Measurements from ENCODE around the gene JARID2.

DNA sequence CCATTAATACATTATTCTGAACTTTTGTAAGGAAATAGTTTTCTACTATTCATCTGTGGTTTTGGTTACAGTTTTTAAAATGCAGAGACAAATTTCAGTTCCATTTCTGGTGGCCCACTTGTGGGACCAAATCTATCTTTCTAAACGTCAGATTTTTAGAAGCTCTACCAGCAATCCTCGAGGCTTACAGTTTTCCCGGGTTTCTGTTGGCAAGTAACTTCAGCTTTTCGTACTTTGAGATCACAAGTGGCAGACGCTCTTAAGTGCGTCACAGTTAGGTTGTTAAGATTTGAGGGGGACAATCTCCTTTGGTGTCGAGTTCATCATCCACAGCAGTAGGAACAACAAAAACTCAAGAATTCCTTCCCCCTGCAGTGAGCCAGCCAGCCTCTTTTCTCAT is 60.0 kb downstream of the JARID2 start:
- TF ChIP-seq, protein P1, sequence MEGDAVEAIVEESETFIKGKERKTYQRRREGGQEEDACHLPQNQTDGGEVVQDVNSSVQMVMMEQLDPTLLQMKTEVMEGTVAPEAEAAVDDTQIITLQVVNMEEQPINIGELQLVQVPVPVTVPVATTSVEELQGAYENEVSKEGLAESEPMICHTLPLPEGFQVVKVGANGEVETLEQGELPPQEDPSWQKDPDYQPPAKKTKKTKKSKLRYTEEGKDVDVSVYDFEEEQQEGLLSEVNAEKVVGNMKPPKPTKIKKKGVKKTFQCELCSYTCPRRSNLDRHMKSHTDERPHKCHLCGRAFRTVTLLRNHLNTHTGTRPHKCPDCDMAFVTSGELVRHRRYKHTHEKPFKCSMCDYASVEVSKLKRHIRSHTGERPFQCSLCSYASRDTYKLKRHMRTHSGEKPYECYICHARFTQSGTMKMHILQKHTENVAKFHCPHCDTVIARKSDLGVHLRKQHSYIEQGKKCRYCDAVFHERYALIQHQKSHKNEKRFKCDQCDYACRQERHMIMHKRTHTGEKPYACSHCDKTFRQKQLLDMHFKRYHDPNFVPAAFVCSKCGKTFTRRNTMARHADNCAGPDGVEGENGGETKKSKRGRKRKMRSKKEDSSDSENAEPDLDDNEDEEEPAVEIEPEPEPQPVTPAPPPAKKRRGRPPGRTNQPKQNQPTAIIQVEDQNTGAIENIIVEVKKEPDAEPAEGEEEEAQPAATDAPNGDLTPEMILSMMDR (IDR thresholded peaks at IDR 0.05): no peak
- no peak for TF ChIP-seq POLR2A (IDR thresholded peaks at IDR 0.05)

Measured in heart left ventricle (tissue), 13 donors.